Measurements from ENCODE around the gene MTARC1.

MTARC1 gene

DNA sequence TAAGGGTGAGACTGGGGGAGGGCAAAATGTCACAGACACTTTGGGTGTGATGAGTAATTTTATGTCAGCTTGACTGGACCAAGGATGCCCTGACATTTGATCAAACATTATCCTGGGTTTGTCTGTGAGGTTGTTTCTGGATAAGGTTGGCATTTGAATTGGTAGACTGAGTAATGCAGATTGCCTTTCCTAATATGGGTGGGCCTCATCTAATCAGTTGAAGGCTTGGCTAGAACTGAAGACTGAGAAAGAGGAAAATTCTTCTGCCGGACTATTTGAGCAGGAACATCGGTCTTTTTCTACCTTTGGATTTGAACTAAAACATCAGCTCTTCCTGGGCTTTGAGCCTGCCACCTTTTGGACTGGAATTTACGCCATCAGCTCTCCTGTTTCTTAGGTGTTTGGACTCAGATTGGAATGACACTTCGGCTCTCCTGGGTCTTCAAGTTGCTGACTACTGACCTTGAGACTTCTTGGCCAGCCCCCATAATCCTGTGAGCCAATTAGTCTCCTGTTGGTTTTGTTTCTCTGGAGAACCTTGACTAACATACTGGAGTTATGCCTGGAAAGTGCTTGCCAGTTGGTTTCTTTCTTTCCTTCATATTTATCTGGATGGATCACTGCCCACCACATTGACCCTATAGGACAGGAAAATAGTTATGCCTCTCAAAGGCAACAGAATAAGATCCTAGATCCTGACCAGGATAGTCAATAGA lies 47.6 kb downstream of the MTARC1 start:
- no peak for DNase-seq

Data from NCI-H69 (cell line).